ENCODE measurements around the gene CLIC1.

DNA sequence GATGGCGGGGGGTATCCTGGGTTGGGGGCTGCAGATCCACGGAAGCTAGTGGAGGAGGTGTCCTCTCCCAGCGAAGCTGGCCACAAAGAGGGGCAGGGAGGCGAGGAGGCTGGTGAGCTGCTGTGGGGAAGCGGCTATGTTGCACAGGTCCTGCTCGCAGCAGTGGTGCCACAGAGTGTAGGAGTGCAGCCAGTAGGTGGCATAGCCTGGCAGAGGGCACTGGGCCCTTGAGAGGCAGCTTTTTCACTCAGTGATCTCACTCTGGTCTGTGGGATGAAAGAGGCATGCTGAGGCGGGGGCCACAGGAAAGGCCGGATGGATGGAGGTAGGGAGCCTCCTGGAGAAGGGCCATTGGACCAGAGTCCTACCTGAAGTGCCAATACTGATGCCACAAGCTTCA lies 24.0 kb downstream of the CLIC1 start:
- TF ChIP-seq, protein P1, sequence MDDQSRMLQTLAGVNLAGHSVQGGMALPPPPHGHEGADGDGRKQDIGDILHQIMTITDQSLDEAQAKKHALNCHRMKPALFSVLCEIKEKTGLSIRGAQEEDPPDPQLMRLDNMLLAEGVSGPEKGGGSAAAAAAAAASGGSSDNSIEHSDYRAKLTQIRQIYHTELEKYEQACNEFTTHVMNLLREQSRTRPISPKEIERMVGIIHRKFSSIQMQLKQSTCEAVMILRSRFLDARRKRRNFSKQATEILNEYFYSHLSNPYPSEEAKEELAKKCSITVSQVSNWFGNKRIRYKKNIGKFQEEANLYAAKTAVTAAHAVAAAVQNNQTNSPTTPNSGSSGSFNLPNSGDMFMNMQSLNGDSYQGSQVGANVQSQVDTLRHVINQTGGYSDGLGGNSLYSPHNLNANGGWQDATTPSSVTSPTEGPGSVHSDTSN (IDR thresholded peaks at IDR 0.05; ENCODE audit: insufficient replicate concordance, low read depth, low read length): no peak
- TF ChIP-seq, protein P2, sequence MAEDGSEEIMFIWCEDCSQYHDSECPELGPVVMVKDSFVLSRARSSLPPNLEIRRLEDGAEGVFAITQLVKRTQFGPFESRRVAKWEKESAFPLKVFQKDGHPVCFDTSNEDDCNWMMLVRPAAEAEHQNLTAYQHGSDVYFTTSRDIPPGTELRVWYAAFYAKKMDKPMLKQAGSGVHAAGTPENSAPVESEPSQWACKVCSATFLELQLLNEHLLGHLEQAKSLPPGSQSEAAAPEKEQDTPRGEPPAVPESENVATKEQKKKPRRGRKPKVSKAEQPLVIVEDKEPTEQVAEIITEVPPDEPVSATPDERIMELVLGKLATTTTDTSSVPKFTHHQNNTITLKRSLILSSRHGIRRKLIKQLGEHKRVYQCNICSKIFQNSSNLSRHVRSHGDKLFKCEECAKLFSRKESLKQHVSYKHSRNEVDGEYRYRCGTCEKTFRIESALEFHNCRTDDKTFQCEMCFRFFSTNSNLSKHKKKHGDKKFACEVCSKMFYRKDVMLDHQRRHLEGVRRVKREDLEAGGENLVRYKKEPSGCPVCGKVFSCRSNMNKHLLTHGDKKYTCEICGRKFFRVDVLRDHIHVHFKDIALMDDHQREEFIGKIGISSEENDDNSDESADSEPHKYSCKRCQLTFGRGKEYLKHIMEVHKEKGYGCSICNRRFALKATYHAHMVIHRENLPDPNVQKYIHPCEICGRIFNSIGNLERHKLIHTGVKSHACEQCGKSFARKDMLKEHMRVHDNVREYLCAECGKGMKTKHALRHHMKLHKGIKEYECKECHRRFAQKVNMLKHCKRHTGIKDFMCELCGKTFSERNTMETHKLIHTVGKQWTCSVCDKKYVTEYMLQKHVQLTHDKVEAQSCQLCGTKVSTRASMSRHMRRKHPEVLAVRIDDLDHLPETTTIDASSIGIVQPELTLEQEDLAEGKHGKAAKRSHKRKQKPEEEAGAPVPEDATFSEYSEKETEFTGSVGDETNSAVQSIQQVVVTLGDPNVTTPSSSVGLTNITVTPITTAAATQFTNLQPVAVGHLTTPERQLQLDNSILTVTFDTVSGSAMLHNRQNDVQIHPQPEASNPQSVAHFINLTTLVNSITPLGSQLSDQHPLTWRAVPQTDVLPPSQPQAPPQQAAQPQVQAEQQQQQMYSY (CRISPR knock-in tag; IDR thresholded peaks at IDR 0.05): no peak
- TF ChIP-seq, protein P3, sequence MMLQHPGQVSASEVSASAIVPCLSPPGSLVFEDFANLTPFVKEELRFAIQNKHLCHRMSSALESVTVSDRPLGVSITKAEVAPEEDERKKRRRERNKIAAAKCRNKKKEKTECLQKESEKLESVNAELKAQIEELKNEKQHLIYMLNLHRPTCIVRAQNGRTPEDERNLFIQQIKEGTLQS (IDR thresholded peaks at IDR 0.05; ENCODE audit: borderline replicate concordance, extremely low read depth, low read depth, low read length): no peak
- TF ChIP-seq, protein P4, sequence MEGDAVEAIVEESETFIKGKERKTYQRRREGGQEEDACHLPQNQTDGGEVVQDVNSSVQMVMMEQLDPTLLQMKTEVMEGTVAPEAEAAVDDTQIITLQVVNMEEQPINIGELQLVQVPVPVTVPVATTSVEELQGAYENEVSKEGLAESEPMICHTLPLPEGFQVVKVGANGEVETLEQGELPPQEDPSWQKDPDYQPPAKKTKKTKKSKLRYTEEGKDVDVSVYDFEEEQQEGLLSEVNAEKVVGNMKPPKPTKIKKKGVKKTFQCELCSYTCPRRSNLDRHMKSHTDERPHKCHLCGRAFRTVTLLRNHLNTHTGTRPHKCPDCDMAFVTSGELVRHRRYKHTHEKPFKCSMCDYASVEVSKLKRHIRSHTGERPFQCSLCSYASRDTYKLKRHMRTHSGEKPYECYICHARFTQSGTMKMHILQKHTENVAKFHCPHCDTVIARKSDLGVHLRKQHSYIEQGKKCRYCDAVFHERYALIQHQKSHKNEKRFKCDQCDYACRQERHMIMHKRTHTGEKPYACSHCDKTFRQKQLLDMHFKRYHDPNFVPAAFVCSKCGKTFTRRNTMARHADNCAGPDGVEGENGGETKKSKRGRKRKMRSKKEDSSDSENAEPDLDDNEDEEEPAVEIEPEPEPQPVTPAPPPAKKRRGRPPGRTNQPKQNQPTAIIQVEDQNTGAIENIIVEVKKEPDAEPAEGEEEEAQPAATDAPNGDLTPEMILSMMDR (IDR thresholded peaks at IDR 0.05 in 2 of 3, conservative IDR thresholded peaks at IDR 0.05 in 1 of 3; ENCODE audit: control insufficient read depth in 2 of 3, extremely low read depth in 1 of 3, insufficient read depth in 1 of 3, low read depth in 3 of 3, low read length in 3 of 3): peak; percentile 7 to 10 (median 9); a peak in 2 of 6 replicates
- TF ChIP-seq MTA3 (IDR thresholded peaks at IDR 0.05; ENCODE audit: borderline replicate concordance, low read length) (no peak), POLR2A (IDR thresholded peaks at IDR 0.05; ENCODE audit: low read depth, low read length) (no peak), EZH2 (IDR thresholded peaks at IDR 0.05; ENCODE audit: borderline replicate concordance, control insufficient read depth, low read depth, low read length) (no peak), KDM1A (IDR thresholded peaks at IDR 0.05; ENCODE audit: borderline replicate concordance) (no peak), RAD21 (IDR thresholded peaks at IDR 0.05; ENCODE audit: insufficient read depth, low read depth, low read length) (no peak), ETV6 (conservative IDR thresholded peaks at IDR 0.05 in 1 of 2, IDR thresholded peaks at IDR 0.05 in 1 of 2; ENCODE audit: borderline replicate concordance in 1 of 2, low read depth in 1 of 2) (no peak), SMC3 (IDR thresholded peaks at IDR 0.05; ENCODE audit: borderline replicate concordance, low read length) (no peak)

Data from GM12878 (cell line).